ENCODE results near the gene CCDC184. TPM values are rescaled to one million over a fixed set of nuclear protein-coding genes. Genes with fewer than 3 reads are reported as not detected.

CCDC184 gene
- total and polyA plus RNA-seq, 2 experiments from 2014 or later, result 1.7 to 2.0 TPM

- Histone ChIP-seq H3K4me2 (ENCODE audit: unreplicated experiment) (no peak overlapping the region), H3K4me3 (no peak overlapping the region), H3K4me1 (ENCODE audit: insufficient read depth) (no peaks in the 10 kb centered on the region), H3K9ac (no peak overlapping the region), H2AFZ (0 out of 2 replicates have a peak overlapping the region, but pooled peaks have one; percentile 2), H3F3A (ENCODE audit: insufficient read depth) (no peaks in the 10 kb centered on the region), H3K9me2 (ENCODE audit: insufficient read depth) (no peaks in the 10 kb centered on the region), H3K27me3 (replicated peaks; ENCODE audit: insufficient read depth) (no peaks in the 10 kb centered on the region), H3K36me3 (ENCODE audit: low read depth) (no peaks in the 10 kb centered on the region), H3K9me3 (ENCODE audit: low read depth) (no peaks in the 10 kb centered on the region), H3K27ac (no peak overlapping the region), H3K79me2 (ENCODE audit: insufficient read depth) (no peaks in the 10 kb centered on the region), H4K20me1 (ENCODE audit: insufficient read depth) (no peaks in the 10 kb centered on the region)
- no peak for DNase-seq
- in situ Hi-C loops (cut with MboI), result no loop called here
- TF ChIP-seq EZH2 (IDR thresholded peaks at IDR 0.05; ENCODE audit: insufficient read depth, poor library complexity, severe bottlenecking), result no peak
- WGBS, 2 experiments (ENCODE audit: low coverage in 1 of 2, low lambda C conversion rate in 2 of 2, missing lambda C conversion rate in 2 of 2), result 66 to 69% methylated on average over 5 of the region's 5 CpGs
Observed at GRCh38 chr12:48163150-48163747, 20.2 kb upstream of the CCDC184 start.

DNA sequence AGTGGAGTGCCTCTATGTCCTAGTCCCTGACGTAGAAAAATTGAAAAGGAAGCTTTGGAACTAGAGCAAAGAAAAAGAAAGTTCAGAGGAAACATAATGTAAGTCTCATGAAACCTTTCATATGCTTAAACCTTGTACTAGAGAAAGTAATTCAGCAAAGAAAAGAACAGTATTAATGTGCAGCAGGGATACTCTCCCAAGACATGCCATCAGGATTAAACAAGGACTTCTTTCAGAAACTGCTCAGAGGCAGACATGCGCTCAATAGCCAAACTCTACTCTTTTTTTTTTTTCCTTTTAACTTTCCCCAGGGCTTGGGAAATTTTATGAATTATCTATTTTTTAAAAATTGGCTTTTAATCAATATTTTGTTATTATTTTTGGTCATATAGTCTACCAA is 19.0 kb upstream of the CCDC184 start:
- 58 to 61% methylated on average over 2 of the region's 2 CpGs for whole genome bisulfite sequencing, 2 experiments (ENCODE audit: low coverage in 1 of 2, low lambda C conversion rate in 2 of 2, missing lambda C conversion rate in 2 of 2)
- no peaks in the 10 kb centered on the region for H3K9me3 ChIP-seq (ENCODE audit: low read depth)
- no peak overlapping the region for H3K9ac ChIP-seq
- H3K27me3 ChIP-seq (replicated peaks; ENCODE audit: insufficient read depth), result no peaks in the 10 kb centered on the region
- no peaks in the 10 kb centered on the region for H4K20me1 ChIP-seq (ENCODE audit: insufficient read depth)
- no peaks in the 10 kb centered on the region for H3K4me1 ChIP-seq (ENCODE audit: insufficient read depth)
- H3K79me2 ChIP-seq (ENCODE audit: insufficient read depth), result no peaks in the 10 kb centered on the region
- no peak overlapping the region for H3K27ac ChIP-seq
- no peaks in the 10 kb centered on the region for H3K36me3 ChIP-seq (ENCODE audit: low read depth)
- in situ Hi-C loops (cut with MboI), result no loop called here
- H3F3A ChIP-seq (ENCODE audit: insufficient read depth), result no peaks in the 10 kb centered on the region
- no peak overlapping the region for H2AFZ ChIP-seq
- TF ChIP-seq EZH2 (IDR thresholded peaks at IDR 0.05; ENCODE audit: insufficient read depth, poor library complexity, severe bottlenecking) (no peak), EZH2phosphoT487 (IDR thresholded peaks at IDR 0.05; ENCODE audit: insufficient read depth, low read depth) (no peak)
- no peak overlapping the region for H3K4me3 ChIP-seq
- DNase-seq, result no peak
- no peak overlapping the region for H3K4me2 ChIP-seq (ENCODE audit: unreplicated experiment)
- H3K9me2 ChIP-seq (ENCODE audit: insufficient read depth), result no peaks in the 10 kb centered on the region

DNA sequence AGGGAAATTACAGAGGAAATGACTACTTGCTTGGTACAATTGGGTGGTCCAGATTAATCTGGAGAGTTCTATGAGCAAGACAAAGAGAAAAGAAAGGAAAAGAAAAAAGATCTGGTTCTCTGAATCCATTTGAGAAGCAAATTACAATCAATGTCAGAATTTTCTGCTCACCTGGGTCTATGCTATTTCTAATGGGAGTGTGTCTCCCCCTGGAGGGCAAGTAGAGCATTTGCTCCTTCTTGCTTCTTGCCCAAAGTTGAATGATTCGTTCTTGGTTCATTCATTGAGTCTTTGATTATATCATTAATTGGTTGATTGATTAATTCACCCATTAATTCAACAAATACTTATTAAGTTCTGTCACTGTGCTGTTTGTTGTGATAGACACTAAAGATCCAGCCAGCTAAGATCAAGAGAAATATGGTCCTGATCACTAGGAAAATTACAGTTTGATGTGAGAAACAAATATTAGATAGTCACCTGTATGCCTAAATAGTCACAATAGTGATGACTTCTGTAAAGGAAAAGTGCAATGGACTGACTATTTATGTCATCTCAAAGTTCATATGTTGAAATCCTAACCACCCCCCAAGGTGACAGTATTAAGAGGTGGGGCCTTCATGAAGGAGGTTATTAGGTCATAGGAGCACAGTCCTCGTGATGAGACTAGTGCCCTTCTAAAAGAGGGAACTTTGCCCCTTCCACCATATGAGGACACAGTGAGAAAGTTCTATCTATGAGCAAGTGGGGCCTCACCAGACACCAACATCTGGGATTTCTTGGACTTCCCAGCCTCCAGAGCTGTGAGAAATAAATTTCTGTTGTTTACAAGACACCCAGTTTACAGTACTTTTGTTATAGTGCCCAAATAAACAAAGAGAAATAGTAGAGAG is 18.1 kb upstream of the CCDC184 start:
- WGBS, 2 experiments (ENCODE audit: low coverage in 1 of 2, low lambda C conversion rate in 2 of 2, missing lambda C conversion rate in 2 of 2), result 0% methylated on average over 2 of the region's 2 CpGs
- no peaks in the 10 kb centered on the region for H3K27me3 ChIP-seq (replicated peaks; ENCODE audit: insufficient read depth)
- no peak overlapping the region for H3K9ac ChIP-seq
- H3K4me3 ChIP-seq, result no peak overlapping the region
- H3K4me1 ChIP-seq (ENCODE audit: insufficient read depth), result no peaks in the 10 kb centered on the region
- H3K4me2 ChIP-seq (ENCODE audit: unreplicated experiment), result no peak overlapping the region
- H3K79me2 ChIP-seq (ENCODE audit: insufficient read depth), result no peaks in the 10 kb centered on the region
- H3K9me2 ChIP-seq (ENCODE audit: insufficient read depth), result no peaks in the 10 kb centered on the region
- no peaks in the 10 kb centered on the region for H4K20me1 ChIP-seq (ENCODE audit: insufficient read depth)
- peak; percentile 66 for DNase-seq
- H2AFZ ChIP-seq, result no peak overlapping the region
- H3K9me3 ChIP-seq (ENCODE audit: low read depth), result no peaks in the 10 kb centered on the region
- no peak overlapping the region for H3K27ac ChIP-seq
- H3K36me3 ChIP-seq (ENCODE audit: low read depth), result no peaks in the 10 kb centered on the region
- in situ Hi-C loops (cut with MboI), result no loop called here
- H3F3A ChIP-seq (ENCODE audit: insufficient read depth), result no peaks in the 10 kb centered on the region
- TF ChIP-seq EZH2 (IDR thresholded peaks at IDR 0.05; ENCODE audit: insufficient read depth, poor library complexity, severe bottlenecking) (no peak), EZH2phosphoT487 (IDR thresholded peaks at IDR 0.05; ENCODE audit: insufficient read depth, low read depth) (no peak)

GRCh38 chr12:48169011-48169410 is 14.4 kb upstream of the CCDC184 start:
- in situ Hi-C loops (cut with MboI), result no loop called here
- Histone ChIP-seq H3K4me2 (ENCODE audit: unreplicated experiment) (no peak overlapping the region), H3K36me3 (ENCODE audit: low read depth) (no peaks in the 10 kb centered on the region), H3K4me3 (no peak overlapping the region), H3K27ac (no peak overlapping the region), H4K20me1 (ENCODE audit: insufficient read depth) (no peaks in the 10 kb centered on the region), H3K9me3 (ENCODE audit: low read depth) (no peaks in the 10 kb centered on the region), H3K79me2 (ENCODE audit: insufficient read depth) (no peaks in the 10 kb centered on the region), H3F3A (ENCODE audit: insufficient read depth) (no peaks in the 10 kb centered on the region), H3K9me2 (ENCODE audit: insufficient read depth) (no peaks in the 10 kb centered on the region), H2AFZ (no peak overlapping the region), H3K9ac (no peak overlapping the region), H3K4me1 (ENCODE audit: insufficient read depth) (no peaks in the 10 kb centered on the region), H3K27me3 (replicated peaks; ENCODE audit: insufficient read depth) (no peaks in the 10 kb centered on the region)
- TF ChIP-seq EZH2 (IDR thresholded peaks at IDR 0.05; ENCODE audit: insufficient read depth, poor library complexity, severe bottlenecking) (no peak), EZH2phosphoT487 (IDR thresholded peaks at IDR 0.05; ENCODE audit: insufficient read depth, low read depth) (no peak)
- DNase-seq, result no peak
- whole genome bisulfite sequencing, 2 experiments (ENCODE audit: low coverage in 1 of 2, low lambda C conversion rate in 2 of 2, missing lambda C conversion rate in 2 of 2), result 79 to 82% methylated on average over 19 of the region's 19 CpGs

All from GM23248 (cell line).